Gastrocnemius medialis (tissue), 4 donors: ENCODE data around the gene LBHD1. TPM values are rescaled to one million over a fixed set of nuclear protein-coding genes. Genes with fewer than 3 reads are reported as not detected.

Source experiments
- ATAC-seq, 2 donors: fragments of 150-250 bp; one replicate each; pipeline ENCODE4 v1.9.1; 2016
- DNase-seq, 2 donors: peaks; one replicate each; pipeline ENCODE4 v3.0.0-alpha.2; 2019
- H3K27ac ChIP-seq, 4 donors: fragments of 200-600 bp; sonication (generic); 1 replicate in 1 of 4; 2 replicates in 3 of 4; pipeline ENCODE4 v1.5.1; 2016 to 2018; ENCODE audit warnings: mild to moderate bottlenecking in 2 of 4, moderate library complexity in 1 of 4
- H3K27me3 ChIP-seq, 3 donors: fragments of 200-600 bp; sonication (generic) in 2 of 3; 1 replicate in 1 of 3; 2 replicates in 2 of 3; pipeline versions ENCODE4 v1.5.1 to v1.6.0; 2016 to 2019; ENCODE audit warnings: mild to moderate bottlenecking in 1 of 3, moderate library complexity in 1 of 3
- H3K36me3 ChIP-seq, 2 donors: fragments of 200-600 bp; sonication (generic) in 1 of 2; one replicate each; pipeline ENCODE4 v1.5.1; 2017 to 2018
- H3K4me1 ChIP-seq, 2 donors: fragments of 200-600 bp; sonication (generic) in 1 of 2; one replicate each; pipeline ENCODE4 v1.5.1; 2016 to 2017; ENCODE audit warnings: mild to moderate bottlenecking in 2 of 2
- H3K4me3 ChIP-seq, 4 donors: fragments of 200-600 bp; sonication (generic) in 3 of 4; 1 replicate in 1 of 4; 2 replicates in 3 of 4; pipeline ENCODE4 v1.5.1; 2016 to 2019; ENCODE audit warnings: mild to moderate bottlenecking in 2 of 4
- H3K9me3 ChIP-seq, 3 donors: fragments of 200-600 bp; sonication (generic) in 2 of 3; 1 replicate in 1 of 3; 2 replicates in 2 of 3; pipeline ENCODE4 v1.5.1; 2016 to 2019
- POLR2A ChIP-seq, 2 donors: fragments of 450-650 bp; IDR thresholded peaks; one replicate each; pipeline ENCODE4 v1.6.1; 2017; ENCODE audit warnings: antibody characterized with exemption in 2 of 2, mild to moderate bottlenecking in 2 of 2, moderate library complexity in 2 of 2
- in situ Hi-C, 4 donors: fragments of 200-750 bp; cut with MboI; loops; one replicate each; pipeline versions ENCODE4 v1.15.0 to v1.8.0; 2017; ENCODE audit warnings: low sequenced_read_pairs in 4 of 4
- intact Hi-C: fragments of 100-400 bp; cut with DNase I; formaldehyde crosslinking; loops from one replicate; pipeline ENCODE4 v1.15.1; 2023; ENCODE audit warnings: low total_unique reads
- total RNA-seq, 4 donors: library from RNA; depleted of rRNA; stranded (reverse); fragments of >200 nt; gene quantifications; one replicate each; pipeline versions ENCODE4 v1.1.0 to v1.2.3, GENCODE V29; 2016
- TF ChIP-seq, protein P1 (sequence below), 5 experiments: fragments of 450-650 bp in 3 of 5; fragments of 200-600 bp in 2 of 5; sonication (generic) in 2 of 5; IDR thresholded peaks in 4 of 5; conservative IDR thresholded peaks in 1 of 5; 1 replicate in 4 of 5; 2 replicates in 1 of 5; pipeline ENCODE4 v1.5.1; 2016 to 2019; ENCODE audit warnings: antibody characterized with exemption in 5 of 5, mild to moderate bottlenecking in 3 of 5, moderate library complexity in 3 of 5

LBHD1 gene
- total RNA-seq, 4 donors from 2014 or later: 0.82 to 2.1 (median 1.1) TPM

DNA sequence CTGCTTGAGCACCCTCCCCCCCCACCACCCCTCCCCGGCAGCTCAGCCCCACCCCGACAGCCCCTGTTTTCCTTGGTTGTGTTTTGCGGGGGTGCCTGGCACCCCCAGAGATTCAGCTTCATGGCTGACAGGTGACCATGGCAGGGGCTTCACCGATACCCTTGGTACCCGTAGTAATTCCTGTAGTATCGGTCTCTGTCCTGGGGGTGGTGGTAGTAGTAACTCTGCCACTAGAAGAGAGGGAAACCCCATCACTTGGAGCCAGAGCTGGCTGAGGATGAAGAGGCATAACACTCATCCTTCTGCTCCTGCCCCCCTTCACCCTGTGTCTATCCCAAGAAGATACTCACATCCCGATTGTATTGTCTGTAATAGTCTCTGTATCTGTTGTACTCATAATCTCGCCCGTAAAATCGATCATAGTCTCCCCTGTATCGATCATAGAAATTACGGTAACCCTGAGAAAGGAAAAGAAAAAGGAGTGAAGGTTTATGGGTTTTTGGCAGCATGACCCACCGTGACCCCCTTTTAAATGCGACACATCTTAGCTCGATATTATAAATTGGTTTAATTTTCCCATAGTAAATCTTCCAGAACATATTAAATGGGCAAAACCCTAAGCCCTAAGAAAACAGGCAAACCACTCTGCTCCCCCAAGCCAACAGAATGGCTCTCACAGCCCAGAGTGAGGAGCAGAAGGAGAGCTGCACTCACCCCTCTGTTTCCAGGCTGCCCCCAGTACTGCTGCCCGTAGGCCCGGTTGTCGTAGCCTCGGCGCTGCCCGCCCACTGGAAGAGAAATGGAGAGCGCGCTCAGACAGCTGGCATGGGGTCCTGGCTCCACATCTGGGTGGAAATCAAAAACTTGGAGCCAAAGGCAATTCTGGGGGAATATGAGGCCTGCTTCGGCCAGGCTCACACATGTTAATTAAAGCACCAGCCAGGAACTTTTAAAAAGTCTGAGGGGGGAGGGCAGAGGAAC, 43.4 kb upstream of the LBHD1 start:
- DNase-seq (no peak), ATAC-seq (no peak)
- in situ Hi-C loops (loop anchor here in 1 of 4 donors (25.0 kb wide), 1 partner anchor 103 kb away; the partner anchor contains the start of genes B3GAT3, EML3, MTA2 and ROM1), intact Hi-C loops (no loop called here)
- Histone ChIP-seq H3K4me1 (peaks cover 0 to 19% of the 10 kb centered on the region in 2 donors), H3K4me3 (no peak overlapping the region), H3K9me3 (no peaks in the 10 kb centered on the region), H3K27me3 (no peaks in the 10 kb centered on the region), H3K27ac (peak overlapping the region in 2 of 4 donors; percentile 11 to 41), H3K36me3 (peaks cover 3 to 82% of the 10 kb centered on the region in 2 donors)
- no peak for TF ChIP-seq POLR2A (IDR thresholded peaks at IDR 0.05)

GRCh38 chr11:62713343-62713742, 41.3 kb upstream of the LBHD1 start:
- peaks cover 14 to 30% of the 10 kb centered on the region in 2 donors for H3K4me1 ChIP-seq
- in situ Hi-C loops: loop anchor here in 1 of 4 donors (25.0 kb wide), 1 partner anchor 101 kb away; the partner anchor contains the start of genes B3GAT3, EML3, MTA2 and ROM1
- DNase-seq: no peak
- peaks cover 0 to 63% of the 10 kb centered on the region in 2 donors for H3K36me3 ChIP-seq
- no peaks in the 10 kb centered on the region for H3K9me3 ChIP-seq
- intact Hi-C loops: no loop called here
- ATAC-seq: no peak
- peak overlapping the region; percentile 42 to 74 (median 60) for H3K27ac ChIP-seq
- TF ChIP-seq, protein P1, sequence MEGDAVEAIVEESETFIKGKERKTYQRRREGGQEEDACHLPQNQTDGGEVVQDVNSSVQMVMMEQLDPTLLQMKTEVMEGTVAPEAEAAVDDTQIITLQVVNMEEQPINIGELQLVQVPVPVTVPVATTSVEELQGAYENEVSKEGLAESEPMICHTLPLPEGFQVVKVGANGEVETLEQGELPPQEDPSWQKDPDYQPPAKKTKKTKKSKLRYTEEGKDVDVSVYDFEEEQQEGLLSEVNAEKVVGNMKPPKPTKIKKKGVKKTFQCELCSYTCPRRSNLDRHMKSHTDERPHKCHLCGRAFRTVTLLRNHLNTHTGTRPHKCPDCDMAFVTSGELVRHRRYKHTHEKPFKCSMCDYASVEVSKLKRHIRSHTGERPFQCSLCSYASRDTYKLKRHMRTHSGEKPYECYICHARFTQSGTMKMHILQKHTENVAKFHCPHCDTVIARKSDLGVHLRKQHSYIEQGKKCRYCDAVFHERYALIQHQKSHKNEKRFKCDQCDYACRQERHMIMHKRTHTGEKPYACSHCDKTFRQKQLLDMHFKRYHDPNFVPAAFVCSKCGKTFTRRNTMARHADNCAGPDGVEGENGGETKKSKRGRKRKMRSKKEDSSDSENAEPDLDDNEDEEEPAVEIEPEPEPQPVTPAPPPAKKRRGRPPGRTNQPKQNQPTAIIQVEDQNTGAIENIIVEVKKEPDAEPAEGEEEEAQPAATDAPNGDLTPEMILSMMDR (IDR thresholded peaks at IDR 0.05 in 4 of 5, conservative IDR thresholded peaks at IDR 0.05 in 1 of 5): no peak
- no peak for TF ChIP-seq POLR2A (IDR thresholded peaks at IDR 0.05)
- no peak overlapping the region for H3K4me3 ChIP-seq
- no peaks in the 10 kb centered on the region for H3K27me3 ChIP-seq

- H3K27ac ChIP-seq: peak overlapping the region; percentile 42 to 74 (median 60)
- DNase-seq (no peak), ATAC-seq (no peak)
- H3K9me3 ChIP-seq: no peaks in the 10 kb centered on the region
- H3K36me3 ChIP-seq: peaks cover 0 to 58% of the 10 kb centered on the region in 2 donors
- intact Hi-C loops: no loop called here
- in situ Hi-C loops: loop anchor here in 1 of 4 donors (25.0 kb wide), 1 partner anchor 101 kb away; the partner anchor contains the start of genes B3GAT3, EML3, MTA2 and ROM1
- TF ChIP-seq, protein P1 (IDR thresholded peaks at IDR 0.05 in 4 of 5, conservative IDR thresholded peaks at IDR 0.05 in 1 of 5): no peak
- no peak for TF ChIP-seq POLR2A (IDR thresholded peaks at IDR 0.05)
- no peaks in the 10 kb centered on the region for H3K27me3 ChIP-seq
- H3K4me1 ChIP-seq: peaks cover 16 to 28% of the 10 kb centered on the region in 2 donors
- no peak overlapping the region for H3K4me3 ChIP-seq
Observed at GRCh38 chr11:62712861-62713260, 40.8 kb upstream of the LBHD1 start.

DNA sequence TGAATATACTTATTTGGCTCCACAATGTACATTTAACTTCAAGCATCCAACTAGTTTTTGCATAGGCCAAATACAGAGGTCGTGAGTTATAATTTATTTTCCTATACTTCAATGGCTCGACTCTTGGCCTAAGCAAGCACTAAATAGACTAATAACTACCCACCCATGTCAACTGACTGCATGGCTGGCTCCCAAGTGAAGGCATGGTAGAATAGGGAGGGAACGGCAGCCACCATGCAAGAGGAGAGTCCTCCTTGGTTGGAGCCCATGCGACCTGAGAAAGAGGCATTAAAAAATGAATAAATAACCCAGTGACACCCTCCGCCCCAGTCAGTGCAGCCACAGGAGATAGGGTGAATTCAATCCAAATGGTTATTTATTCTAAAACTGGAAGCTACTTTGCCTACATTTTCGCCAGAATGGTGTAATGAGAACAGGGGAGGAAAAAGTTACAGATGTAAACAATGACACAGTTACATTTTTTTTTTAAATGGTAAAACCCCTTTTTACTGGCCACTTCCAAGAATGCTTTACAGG, 40.3 kb upstream of the LBHD1 start:
- ATAC-seq: no peak
- TF ChIP-seq, protein P1 (IDR thresholded peaks at IDR 0.05 in 4 of 5, conservative IDR thresholded peaks at IDR 0.05 in 1 of 5): no peak
- Histone ChIP-seq H3K27me3 (no peaks in the 10 kb centered on the region), H3K27ac (peak overlapping the region; percentile 42 to 74 (median 60)), H3K36me3 (peaks cover 0 to 53% of the 10 kb centered on the region in 2 donors), H3K4me3 (no peak overlapping the region), H3K9me3 (no peaks in the 10 kb centered on the region), H3K4me1 (peaks cover 16 to 28% of the 10 kb centered on the region in 2 donors)
- no peak for DNase-seq
- intact Hi-C loops (no loop called here), in situ Hi-C loops (loop anchor here in 1 of 4 donors (25.0 kb wide), 1 partner anchor 100 kb away; the partner anchor contains the start of genes B3GAT3, EML3, MTA2 and ROM1)
